H1 (cell line): ENCODE measurements around the gene ASH1L.

Experiments
- EZH2 ChIP-seq: fragments of 200-600 bp; sonication (generic); IDR thresholded peaks from 2 replicates; pipeline ENCODE4 v1.7.1; 2012; ENCODE audit warnings: low read depth, mild to moderate bottlenecking, moderate library complexity, low read length, inconsistent platforms; ENCODE audit not compliant: severe bottlenecking
- RFX5 ChIP-seq: IDR thresholded peaks from 2 replicates; pipeline ENCODE4 v1.6.1; 2011; ENCODE audit warnings: low read depth, low read length, improper control_type of control experiment, borderline replicate concordance
- TAF1 ChIP-seq: IDR thresholded peaks from 2 replicates; pipeline ENCODE4 v1.6.1; 2011; ENCODE audit warnings: mild to moderate bottlenecking, low read depth, low read length
- TF ChIP-seq, protein P1 (sequence below), 3 experiments: IDR thresholded peaks; 1 replicate in 2 of 3; 2 replicates in 1 of 3; pipeline versions ENCODE4 v1.5.1 to v1.6.1; 2011; ENCODE audit warnings: low read length in 3 of 3, mild to moderate bottlenecking in 3 of 3, inconsistent platforms in 2 of 3, low read depth in 1 of 3, moderate library complexity in 1 of 3; ENCODE audit not compliant: insufficient read depth in 1 of 3; ENCODE audit errors: control extremely low read depth in 1 of 3

DNA sequence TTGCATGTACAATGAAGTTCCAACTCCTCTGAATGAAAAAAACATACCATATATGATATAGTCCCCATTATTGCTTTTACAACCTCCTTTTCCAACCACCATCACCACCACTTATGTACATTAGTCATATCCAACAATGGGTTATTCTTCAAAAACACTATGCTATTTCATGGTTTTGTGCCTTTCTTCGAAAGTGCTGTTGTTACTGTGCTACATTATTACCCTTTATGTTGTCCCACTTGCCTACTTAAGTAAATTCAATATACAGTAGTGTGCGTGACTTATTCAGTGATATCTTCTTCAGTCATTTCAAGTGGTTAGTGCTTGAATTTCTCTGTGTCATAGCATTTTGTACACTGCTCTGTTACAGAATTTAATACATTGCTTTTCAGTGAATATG, 105.3 kb downstream of the ASH1L start:
- no peak for TF ChIP-seq EZH2
- TF ChIP-seq, protein P1, sequence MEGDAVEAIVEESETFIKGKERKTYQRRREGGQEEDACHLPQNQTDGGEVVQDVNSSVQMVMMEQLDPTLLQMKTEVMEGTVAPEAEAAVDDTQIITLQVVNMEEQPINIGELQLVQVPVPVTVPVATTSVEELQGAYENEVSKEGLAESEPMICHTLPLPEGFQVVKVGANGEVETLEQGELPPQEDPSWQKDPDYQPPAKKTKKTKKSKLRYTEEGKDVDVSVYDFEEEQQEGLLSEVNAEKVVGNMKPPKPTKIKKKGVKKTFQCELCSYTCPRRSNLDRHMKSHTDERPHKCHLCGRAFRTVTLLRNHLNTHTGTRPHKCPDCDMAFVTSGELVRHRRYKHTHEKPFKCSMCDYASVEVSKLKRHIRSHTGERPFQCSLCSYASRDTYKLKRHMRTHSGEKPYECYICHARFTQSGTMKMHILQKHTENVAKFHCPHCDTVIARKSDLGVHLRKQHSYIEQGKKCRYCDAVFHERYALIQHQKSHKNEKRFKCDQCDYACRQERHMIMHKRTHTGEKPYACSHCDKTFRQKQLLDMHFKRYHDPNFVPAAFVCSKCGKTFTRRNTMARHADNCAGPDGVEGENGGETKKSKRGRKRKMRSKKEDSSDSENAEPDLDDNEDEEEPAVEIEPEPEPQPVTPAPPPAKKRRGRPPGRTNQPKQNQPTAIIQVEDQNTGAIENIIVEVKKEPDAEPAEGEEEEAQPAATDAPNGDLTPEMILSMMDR (IDR thresholded peaks at IDR 0.05; ENCODE audit: control extremely low read depth in 1 of 3, insufficient read depth in 1 of 3, low read depth in 1 of 3, low read length in 3 of 3), result no peak
- TF ChIP-seq TAF1, result no peak
- no peak for TF ChIP-seq RFX5
